Measurements from ENCODE around the gene TTC1. TPM values are rescaled to one million over a fixed set of nuclear protein-coding genes. Genes with fewer than 3 reads are reported as not detected.
"Not testable (repeated sequence)": the region's sequence is repeated elsewhere in the genome, so short reads cannot be mapped to it uniquely, and the experiment has no call there.

The TTC1 gene, protein sequence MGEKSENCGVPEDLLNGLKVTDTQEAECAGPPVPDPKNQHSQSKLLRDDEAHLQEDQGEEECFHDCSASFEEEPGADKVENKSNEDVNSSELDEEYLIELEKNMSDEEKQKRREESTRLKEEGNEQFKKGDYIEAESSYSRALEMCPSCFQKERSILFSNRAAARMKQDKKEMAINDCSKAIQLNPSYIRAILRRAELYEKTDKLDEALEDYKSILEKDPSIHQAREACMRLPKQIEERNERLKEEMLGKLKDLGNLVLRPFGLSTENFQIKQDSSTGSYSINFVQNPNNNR
- polyA plus RNA-seq (2012; ENCODE audit: insufficient read depth, insufficient read length, low read depth) = 72.6 TPM

DNA sequence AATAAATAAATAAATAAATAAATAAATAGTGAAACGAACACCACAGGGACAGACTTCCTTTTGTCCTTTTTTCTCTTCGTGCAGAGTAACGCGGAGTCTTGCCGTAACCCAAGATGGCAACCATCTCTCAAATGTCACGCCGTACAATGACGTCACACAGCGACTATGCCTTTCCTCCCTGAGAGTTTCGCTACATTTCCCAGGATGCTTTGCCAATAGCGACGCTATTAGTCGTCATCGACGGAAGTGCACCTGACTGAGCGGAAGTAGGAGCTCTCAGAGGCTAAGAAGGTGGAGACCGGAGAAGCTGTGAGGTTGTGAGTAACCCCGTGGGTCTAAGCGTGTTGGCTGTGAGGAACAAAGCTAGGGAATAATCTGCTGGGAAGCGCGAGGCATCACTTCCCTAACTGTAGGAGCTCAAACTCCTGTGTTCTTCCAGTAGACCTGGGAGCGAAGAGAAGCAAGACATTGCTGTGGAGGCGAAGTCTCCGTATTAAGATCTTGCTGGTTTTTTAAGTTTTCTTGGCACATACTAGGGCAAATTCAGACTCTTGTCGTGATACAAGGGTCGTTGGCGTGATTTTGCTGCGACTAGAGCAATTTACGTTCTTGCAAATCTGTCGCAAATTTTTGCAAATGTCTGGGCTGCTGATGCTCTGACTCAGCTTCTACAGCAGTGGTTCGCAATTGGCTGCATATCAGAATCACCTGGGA, at the start of gene TTC1:
Gene TTC1, plus strand, starts transcription at position 263 of the 714 bp plus-strand sequence. CDS start 1,390 bp downstream, outside the sequence.
- Histone ChIP-seq H3K9me3 (no peaks in the 10 kb centered on the region), H3K4me3 (ENCODE audit: low read depth, low read length) (peak within 1 kb of the TSS; percentile 99), H3K27me3 (no peaks in the 10 kb centered on the region), H3K36me3 (peaks cover 21% of the 10 kb centered on the region), H3K4me1 (no peaks in the 10 kb centered on the region)
- TF ChIP-seq, protein P1, sequence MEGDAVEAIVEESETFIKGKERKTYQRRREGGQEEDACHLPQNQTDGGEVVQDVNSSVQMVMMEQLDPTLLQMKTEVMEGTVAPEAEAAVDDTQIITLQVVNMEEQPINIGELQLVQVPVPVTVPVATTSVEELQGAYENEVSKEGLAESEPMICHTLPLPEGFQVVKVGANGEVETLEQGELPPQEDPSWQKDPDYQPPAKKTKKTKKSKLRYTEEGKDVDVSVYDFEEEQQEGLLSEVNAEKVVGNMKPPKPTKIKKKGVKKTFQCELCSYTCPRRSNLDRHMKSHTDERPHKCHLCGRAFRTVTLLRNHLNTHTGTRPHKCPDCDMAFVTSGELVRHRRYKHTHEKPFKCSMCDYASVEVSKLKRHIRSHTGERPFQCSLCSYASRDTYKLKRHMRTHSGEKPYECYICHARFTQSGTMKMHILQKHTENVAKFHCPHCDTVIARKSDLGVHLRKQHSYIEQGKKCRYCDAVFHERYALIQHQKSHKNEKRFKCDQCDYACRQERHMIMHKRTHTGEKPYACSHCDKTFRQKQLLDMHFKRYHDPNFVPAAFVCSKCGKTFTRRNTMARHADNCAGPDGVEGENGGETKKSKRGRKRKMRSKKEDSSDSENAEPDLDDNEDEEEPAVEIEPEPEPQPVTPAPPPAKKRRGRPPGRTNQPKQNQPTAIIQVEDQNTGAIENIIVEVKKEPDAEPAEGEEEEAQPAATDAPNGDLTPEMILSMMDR (IDR thresholded peaks at IDR 0.05; ENCODE audit: low read depth, low read length) = no peak
- peak; percentile 94 for DNase-seq

DNA sequence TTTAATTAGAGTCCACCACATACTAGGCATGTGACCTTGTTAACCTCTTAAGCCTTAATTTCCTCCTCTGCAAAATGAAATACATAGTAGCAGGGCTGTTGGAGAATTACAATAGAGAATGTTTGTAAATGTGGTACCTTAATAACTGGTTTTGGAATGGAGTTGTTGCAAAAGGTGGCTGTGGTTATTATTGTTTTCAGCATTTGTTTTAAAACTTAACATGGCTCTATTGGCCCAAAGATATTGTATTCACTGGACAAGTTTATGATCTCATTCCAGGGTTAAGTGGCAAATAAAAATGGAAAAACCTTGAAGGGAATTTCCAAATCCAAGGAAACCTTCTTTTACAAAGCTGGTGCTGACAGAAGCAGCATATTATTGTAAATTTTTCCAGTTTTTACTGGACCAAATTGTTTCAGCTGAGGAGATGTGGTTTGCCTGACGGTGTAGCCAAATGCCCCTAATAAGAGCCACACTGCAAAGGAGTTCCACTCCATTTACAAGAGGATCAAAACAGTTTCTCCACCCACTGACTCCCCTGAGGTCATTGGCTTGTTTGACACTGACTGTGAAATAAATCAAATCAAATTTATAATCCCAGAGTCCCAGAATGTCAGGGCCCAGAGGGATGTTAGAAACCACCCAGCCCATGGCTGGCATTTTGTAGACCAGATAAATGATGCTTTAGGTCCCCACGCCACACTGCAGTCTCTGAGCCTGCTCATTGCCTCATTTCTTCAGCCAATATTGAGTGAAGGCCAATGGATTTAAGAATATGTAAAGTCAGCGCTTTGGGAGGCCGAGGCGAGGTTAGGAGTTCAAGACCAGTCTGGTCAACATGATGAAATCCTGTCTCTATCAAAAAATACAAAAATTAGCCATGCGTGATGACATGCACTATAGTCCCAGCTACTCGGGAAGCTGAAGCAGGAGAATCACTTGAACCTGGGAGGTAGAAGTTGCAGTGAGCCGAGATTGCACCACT, 47.5 kb upstream of the TTC1 start:
- Histone ChIP-seq H3K4me3 (ENCODE audit: low read depth, low read length) (no peak overlapping the region), H3K36me3 (no peaks in the 10 kb centered on the region), H3K4me1 (no peaks in the 10 kb centered on the region), H3K27me3 (peaks cover 19% of the 10 kb centered on the region), H3K9me3 (no peaks in the 10 kb centered on the region)
- DNase-seq = no peak
- TF ChIP-seq, protein P1 (IDR thresholded peaks at IDR 0.05; ENCODE audit: low read depth, low read length) = no peak

DNA sequence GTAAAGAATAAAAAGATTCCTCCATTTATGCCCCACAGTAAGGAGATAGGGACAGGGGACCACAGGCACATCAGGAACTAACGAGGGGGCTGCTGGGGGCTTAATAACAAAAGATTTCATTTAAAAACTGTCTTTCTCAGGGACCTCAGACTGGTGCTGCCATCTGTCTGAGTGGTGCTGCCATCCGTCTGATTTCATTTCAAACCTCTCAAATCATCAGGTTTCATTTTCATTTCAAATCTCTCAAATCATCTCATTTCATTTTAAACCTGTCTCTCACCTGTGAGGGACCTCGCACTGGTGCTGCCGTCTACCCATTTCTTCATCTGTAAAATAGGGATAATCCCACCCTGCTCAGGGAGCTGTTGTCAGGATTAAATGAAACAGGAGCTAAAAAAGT, 46.7 kb upstream of the TTC1 start:
- H3K36me3 ChIP-seq = no peaks in the 10 kb centered on the region
- H3K27me3 ChIP-seq = peaks cover 21% of the 10 kb centered on the region
- H3K4me3 ChIP-seq (ENCODE audit: low read depth, low read length) = no peak overlapping the region
- DNase-seq = no peak
- TF ChIP-seq, protein P1 (IDR thresholded peaks at IDR 0.05; ENCODE audit: low read depth, low read length) = no peak
- no peaks in the 10 kb centered on the region for H3K4me1 ChIP-seq
- H3K9me3 ChIP-seq = no peaks in the 10 kb centered on the region

DNA sequence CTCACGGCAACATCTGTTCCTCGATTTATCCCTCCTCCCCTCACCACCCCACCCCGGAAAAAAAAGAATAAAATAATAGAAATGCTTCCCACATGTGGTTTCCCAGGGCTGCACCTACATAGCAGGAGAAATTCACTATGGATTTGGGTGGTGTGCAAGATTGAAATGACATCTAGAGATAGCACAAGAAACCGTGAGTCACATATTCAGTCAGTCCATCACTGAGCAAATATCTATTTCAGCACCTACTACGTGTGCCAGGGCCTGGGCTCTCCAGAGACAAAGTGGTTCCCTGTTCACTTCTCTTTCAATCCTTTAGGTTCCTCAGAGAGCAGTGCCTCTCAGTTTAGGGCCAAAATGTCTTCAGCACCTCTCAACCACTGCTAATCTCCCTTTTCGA, 45.0 kb upstream of the TTC1 start:
- Histone ChIP-seq H3K4me1 (no peaks in the 10 kb centered on the region), H3K27me3 (peaks cover 26% of the 10 kb centered on the region), H3K4me3 (ENCODE audit: low read depth, low read length) (no peak overlapping the region), H3K9me3 (no peaks in the 10 kb centered on the region), H3K36me3 (no peaks in the 10 kb centered on the region)
- TF ChIP-seq, protein P1 (IDR thresholded peaks at IDR 0.05; ENCODE audit: low read depth, low read length) = no peak
- no peak for DNase-seq

DNA sequence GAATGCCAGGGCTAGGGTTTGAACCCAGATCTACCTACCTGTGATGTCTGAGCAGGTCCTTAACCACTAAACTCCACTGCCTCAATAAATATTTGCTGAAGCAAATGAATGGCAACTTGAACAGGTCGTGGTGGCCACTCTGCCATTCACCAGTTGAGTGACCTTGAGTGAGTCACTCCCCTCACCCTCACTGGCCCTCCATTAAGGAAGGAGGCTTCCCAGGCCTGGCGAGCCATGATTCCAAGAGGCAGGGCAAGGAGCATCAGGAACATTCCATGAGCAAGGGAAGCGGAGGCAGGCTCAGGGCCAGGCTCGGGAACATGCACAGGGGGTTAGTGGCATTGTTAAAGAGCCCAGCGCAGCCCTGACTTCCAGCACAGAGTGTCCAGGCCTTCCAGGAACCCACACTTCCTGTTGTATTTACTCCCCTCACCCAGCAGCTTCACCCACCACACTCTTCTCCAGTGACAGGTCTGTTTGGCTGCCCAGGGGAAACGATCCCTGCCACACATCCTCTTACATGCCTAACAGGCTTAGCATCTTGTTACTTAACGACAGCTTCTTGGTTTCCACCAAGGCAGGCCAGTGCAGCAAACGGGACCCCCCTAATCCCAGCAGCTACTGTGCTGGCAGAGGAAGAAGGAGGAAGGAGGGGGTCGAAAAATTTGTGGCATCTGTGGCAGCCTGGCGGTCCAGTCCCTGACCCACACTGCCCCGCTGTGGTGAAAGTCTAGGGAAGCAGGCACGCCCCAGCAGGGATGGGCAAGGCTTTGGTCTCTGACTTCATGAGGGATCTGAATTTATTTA, 43.7 kb upstream of the TTC1 start:
- H3K9me3 ChIP-seq = no peaks in the 10 kb centered on the region
- peak; percentile 70 for DNase-seq
- no peak overlapping the region for H3K4me3 ChIP-seq (ENCODE audit: low read depth, low read length)
- peaks cover 20% of the 10 kb centered on the region for H3K27me3 ChIP-seq
- no peaks in the 10 kb centered on the region for H3K36me3 ChIP-seq
- TF ChIP-seq, protein P1 (IDR thresholded peaks at IDR 0.05; ENCODE audit: low read depth, low read length) = peak; percentile 75
- no peaks in the 10 kb centered on the region for H3K4me1 ChIP-seq

DNA sequence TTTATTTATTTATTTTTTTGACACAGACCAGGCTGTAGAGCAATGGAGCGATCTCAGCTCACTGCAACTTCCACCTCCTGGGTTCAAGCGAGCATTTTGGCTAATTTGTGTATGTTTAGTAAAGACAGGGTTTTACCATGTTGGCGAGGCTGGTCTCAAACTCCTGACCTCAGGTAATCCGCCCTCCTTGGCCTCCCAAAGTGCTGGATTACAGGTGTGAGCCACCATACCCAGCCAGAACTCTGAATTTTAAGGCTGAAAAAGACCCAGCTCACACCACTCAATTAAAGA, 43.2 kb upstream of the TTC1 start:
- DNase-seq; H3K36me3 ChIP-seq; H3K4me1 ChIP-seq; H3K4me3 ChIP-seq (ENCODE audit: low read depth, low read length); H3K9me3 ChIP-seq: not testable (repeated sequence)
- peaks cover 25% of the 10 kb centered on the region for H3K27me3 ChIP-seq

Measured in BE2C (cell line).